ENCODE results near the gene OSBP2. TPM values are rescaled to one million over a fixed set of nuclear protein-coding genes. Genes with fewer than 3 reads are reported as not detected.

OSBP2 gene
- total and polyA plus RNA-seq, 3 donors from 2014 or later: 39.5 to 68.0 (median 45.4) TPM

DNA sequence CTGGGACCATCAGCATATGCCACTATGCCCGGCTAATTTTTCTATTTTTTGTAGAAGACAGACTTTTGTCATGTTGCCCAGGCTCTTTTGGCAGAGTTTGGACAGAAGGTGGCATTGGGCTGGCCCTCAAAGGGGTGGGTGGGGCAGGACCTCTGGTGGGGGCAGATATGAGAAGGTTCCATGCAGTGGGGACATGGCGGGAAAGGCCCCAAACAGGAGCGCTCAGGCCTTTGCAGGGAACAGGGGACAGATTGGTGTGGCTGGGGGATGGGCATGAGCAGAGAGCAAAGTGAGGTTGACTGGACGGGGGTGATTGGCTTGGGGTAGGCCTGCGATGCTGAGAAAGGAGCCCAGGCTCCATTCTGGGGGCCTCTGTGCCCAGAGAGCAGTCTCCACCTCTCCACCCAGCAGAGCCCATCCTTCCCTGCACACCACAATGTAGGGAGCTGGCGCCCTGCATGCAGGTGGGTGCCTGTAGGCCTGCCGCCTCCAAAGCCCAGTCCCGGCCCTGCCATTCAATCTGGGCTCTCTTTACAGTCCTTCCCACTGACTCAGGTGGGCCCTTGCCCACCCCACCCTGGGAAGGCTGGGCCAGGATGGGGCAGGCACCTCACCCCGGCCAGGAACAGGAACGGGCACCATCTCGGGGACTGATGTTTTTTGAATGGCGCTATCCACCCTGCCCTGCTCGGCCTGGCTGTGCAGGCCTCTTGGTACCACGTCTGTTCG lies 175.2 kb downstream of the OSBP2 start:
- DNase-seq: no peak
- no peaks in the 10 kb centered on the region for H3K9me3 ChIP-seq
- H3K36me3 ChIP-seq (ENCODE audit: low read depth, missing control alignments): no peaks in the 10 kb centered on the region
- no peak overlapping the region for H3K4me3 ChIP-seq
- H3K4me1 ChIP-seq: no peaks in the 10 kb centered on the region
- 90 to 95% methylated on average over 15 of the region's 15 CpGs for WGBS, 2 donors
- intact Hi-C loops (cut with DNase I; ENCODE audit: low total_unique reads): no loop called here
- H3K27ac ChIP-seq: no peak overlapping the region
- TF ChIP-seq, protein P1, sequence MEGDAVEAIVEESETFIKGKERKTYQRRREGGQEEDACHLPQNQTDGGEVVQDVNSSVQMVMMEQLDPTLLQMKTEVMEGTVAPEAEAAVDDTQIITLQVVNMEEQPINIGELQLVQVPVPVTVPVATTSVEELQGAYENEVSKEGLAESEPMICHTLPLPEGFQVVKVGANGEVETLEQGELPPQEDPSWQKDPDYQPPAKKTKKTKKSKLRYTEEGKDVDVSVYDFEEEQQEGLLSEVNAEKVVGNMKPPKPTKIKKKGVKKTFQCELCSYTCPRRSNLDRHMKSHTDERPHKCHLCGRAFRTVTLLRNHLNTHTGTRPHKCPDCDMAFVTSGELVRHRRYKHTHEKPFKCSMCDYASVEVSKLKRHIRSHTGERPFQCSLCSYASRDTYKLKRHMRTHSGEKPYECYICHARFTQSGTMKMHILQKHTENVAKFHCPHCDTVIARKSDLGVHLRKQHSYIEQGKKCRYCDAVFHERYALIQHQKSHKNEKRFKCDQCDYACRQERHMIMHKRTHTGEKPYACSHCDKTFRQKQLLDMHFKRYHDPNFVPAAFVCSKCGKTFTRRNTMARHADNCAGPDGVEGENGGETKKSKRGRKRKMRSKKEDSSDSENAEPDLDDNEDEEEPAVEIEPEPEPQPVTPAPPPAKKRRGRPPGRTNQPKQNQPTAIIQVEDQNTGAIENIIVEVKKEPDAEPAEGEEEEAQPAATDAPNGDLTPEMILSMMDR (IDR thresholded peaks at IDR 0.05): no peak
- TF ChIP-seq POLR2A (IDR thresholded peaks at IDR 0.05): no peak
- no peaks in the 10 kb centered on the region for H3K27me3 ChIP-seq

DNA sequence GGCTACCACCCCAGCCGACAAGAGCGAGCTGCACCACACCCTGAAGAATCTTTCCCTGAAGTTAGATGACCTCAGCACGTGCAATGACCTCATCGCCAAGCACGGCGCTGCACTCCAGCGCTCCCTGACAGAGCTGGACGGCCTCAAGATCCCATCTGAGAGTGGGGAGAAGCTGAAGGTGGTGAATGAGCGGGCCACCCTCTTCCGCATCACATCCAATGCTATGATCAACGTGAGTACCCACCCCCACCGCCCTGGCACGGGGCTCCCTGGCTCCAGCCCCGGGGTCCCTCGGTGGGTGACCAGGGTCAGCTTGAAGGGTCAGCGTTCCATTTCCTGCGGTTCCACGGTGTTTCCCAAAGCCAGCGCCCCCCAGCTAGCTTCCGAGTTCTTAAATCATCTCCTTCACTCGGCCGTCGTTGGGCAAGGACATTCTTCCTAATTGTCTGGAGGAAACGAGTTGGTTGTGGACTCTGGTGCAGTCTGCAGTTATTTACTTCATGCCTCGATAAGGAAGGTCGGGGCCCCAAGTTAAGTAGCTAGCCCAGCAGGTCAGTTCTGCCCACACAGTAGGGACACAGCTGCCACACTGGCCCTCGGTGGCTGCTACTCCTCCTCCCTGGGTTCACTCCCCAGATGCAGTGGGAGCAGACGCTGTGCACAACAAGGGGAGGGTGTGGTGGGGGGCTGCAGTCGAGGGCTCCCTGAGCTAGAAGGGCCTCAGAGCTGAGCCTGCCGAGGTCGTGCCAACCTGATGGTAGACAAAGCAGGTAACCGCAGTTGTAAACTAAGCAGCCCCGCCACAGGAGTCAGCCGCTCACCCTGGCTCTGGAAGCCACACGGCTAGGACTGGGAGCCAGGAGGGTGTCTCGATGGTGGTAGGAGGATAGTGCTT lies 176.0 kb downstream of the OSBP2 start:
- DNase-seq: no peak

DNA sequence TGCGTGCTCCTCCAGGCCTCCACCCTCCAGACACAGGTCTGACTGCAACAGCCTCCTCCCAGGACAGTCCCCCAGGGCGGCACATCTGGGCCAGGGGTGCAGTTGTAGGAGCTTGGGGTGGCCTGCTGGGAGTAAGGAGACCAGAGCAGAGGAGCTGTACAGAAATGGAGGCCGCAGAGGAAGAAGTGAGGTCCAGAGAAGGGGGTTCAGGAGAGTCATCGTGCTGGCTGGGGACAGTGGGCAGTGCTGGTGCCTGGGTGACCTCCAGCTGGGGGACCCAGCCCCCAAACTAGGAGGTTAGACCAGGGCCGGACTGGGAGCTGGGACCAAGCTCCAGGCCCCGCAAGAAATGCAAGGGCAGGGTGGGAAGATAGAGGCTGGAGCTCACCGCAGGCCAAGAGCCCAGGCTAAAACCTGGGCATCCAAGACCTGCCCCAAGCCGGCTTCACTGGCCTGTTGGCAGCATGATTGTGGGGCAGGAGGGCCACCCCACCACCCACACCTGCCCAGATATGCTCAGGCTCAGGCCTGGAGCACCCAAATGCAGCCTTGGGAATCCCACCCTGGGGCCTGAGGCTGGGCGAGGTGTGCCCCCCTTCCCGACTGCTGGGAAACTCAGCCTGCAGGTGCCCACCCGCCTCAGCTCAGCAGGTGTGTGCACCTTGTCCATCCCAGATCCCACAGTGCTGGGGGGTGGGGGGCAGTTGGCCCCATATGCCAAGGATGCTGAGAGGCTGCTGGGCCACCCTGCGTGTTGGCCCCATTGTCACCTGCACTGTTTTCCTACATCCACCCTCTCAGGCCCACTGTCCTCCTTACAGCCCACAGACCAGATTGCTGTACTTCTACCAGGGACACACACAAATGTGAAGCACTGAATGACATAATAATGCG lies 177.0 kb downstream of the OSBP2 start:
- Histone ChIP-seq H3K4me1 (no peaks in the 10 kb centered on the region), H3K4me3 (no peak overlapping the region), H3K9me3 (no peaks in the 10 kb centered on the region), H3K27ac (no peak overlapping the region), H3K27me3 (no peaks in the 10 kb centered on the region), H3K36me3 (ENCODE audit: low read depth, missing control alignments) (no peaks in the 10 kb centered on the region)
- DNase-seq: no peak
- TF ChIP-seq POLR2A (IDR thresholded peaks at IDR 0.05): no peak
- TF ChIP-seq, protein P1 (IDR thresholded peaks at IDR 0.05): no peak
- 73 to 87% methylated on average over 7 to 13 of the region's 13 CpGs for WGBS, 2 donors
- intact Hi-C loops (cut with DNase I; ENCODE audit: low total_unique reads): no loop called here

More for the DNA sequence above, 176.0 kb downstream of the OSBP2 start:
- no peak overlapping the region for H3K27ac ChIP-seq
- no peaks in the 10 kb centered on the region for H3K36me3 ChIP-seq (ENCODE audit: low read depth, missing control alignments)
- no peaks in the 10 kb centered on the region for H3K9me3 ChIP-seq
- H3K27me3 ChIP-seq: no peaks in the 10 kb centered on the region
- no peak overlapping the region for H3K4me3 ChIP-seq
- TF ChIP-seq POLR2A (IDR thresholded peaks at IDR 0.05): no peak
- no peaks in the 10 kb centered on the region for H3K4me1 ChIP-seq
- intact Hi-C loops (cut with DNase I; ENCODE audit: low total_unique reads): no loop called here
- WGBS, 2 donors: 90 to 92% methylated on average over 32 to 35 of the region's 36 CpGs

DNA sequence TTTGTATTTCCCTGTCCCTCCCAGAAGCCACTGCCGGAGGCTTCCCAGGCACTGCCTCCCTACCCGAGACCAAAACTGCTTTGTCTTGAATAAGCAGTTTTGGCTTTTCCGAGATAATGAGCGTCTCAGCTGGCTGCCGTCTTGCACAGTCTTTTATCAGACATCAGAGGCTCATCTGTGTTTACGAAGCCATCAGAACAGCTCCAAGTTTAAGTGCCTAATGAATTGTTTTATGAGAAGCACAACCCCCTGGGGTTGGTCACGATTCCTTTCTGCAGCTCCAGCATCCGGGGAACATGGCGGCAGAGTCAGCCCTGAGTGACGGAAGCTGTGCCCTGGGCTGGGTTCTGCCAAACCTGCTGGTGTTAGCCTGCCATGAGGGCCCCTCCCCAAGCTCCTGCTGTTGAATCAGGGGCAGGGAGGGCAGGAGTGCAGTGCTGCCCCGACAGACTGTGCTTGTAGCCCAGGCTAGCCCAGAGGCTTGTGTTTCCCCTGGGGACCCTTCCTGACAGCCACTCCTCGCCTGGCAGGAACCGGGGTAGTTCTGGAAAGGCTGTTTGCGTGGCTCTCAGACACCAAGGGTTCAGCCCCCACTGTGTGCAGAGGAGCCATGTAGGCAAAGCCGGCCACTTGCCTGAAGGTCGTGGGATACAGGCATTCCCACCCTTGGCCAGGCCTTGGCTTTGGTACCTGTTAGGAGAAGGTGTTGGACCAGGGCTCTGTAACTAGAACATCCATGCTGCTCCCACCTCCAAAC lies 177.8 kb downstream of the OSBP2 start:
- intact Hi-C loops (cut with DNase I; ENCODE audit: low total_unique reads): no loop called here
- TF ChIP-seq, protein P1 (IDR thresholded peaks at IDR 0.05): no peak
- TF ChIP-seq POLR2A (IDR thresholded peaks at IDR 0.05): no peak
- 60 to 65% methylated on average over 10 to 14 of the region's 16 CpGs for WGBS, 2 donors
- no peak overlapping the region for H3K4me3 ChIP-seq
- no peaks in the 10 kb centered on the region for H3K27me3 ChIP-seq
- H3K9me3 ChIP-seq: no peaks in the 10 kb centered on the region
- DNase-seq: no peak
- H3K36me3 ChIP-seq (ENCODE audit: low read depth, missing control alignments): no peaks in the 10 kb centered on the region
- no peaks in the 10 kb centered on the region for H3K4me1 ChIP-seq
- H3K27ac ChIP-seq: no peak overlapping the region

Measured in testis (tissue), 3 donors.